Transverse colon (tissue), 3 donors: Measurements from ENCODE around the gene ADRA2A.

Source experiments
- CTCF ChIP-seq, 5 experiments: fragments of 200-600 bp in 3 of 5; fragments of 450-650 bp in 2 of 5; sonication (generic) in 3 of 5; IDR thresholded peaks; 1 replicate in 2 of 5; 2 replicates in 3 of 5; pipeline ENCODE4 v1.5.1; 2016 to 2017; ENCODE audit warnings: antibody characterized with exemption in 5 of 5, inconsistent platforms in 3 of 5, mild to moderate bottlenecking in 2 of 5, moderate library complexity in 1 of 5
- EP300 ChIP-seq: sonication (generic); formaldehyde crosslinking; IDR thresholded peaks from one replicate; pipeline ENCODE4 v1.6.1; 2017; ENCODE audit warnings: antibody characterized with exemption, low read depth
- POLR2A ChIP-seq: fragments of 450-650 bp; IDR thresholded peaks from one replicate; pipeline ENCODE4 v1.6.1; 2016; ENCODE audit warnings: antibody characterized with exemption, mild to moderate bottlenecking, moderate library complexity

GRCh38 chr10:111102359-111102837 is 25.6 kb downstream of the ADRA2A start:
- TF ChIP-seq CTCF (IDR thresholded peaks at IDR 0.05): no peak
- TF ChIP-seq POLR2A: no peak
- TF ChIP-seq EP300: no peak
